Measurements from ENCODE around the gene PDE4D.
"Not testable (repeated sequence)": the region's sequence is repeated elsewhere in the genome, so short reads cannot be mapped to it uniquely, and the experiment has no call there.

The PDE4D gene

GRCh38 chr5:59767681-59768151 lies 125.8 kb downstream of the PDE4D start:
- DNase-seq, result no peak

GRCh38 chr5:59767211-59767605 lies 126.3 kb downstream of the PDE4D start:
- no peak for DNase-seq

DNA sequence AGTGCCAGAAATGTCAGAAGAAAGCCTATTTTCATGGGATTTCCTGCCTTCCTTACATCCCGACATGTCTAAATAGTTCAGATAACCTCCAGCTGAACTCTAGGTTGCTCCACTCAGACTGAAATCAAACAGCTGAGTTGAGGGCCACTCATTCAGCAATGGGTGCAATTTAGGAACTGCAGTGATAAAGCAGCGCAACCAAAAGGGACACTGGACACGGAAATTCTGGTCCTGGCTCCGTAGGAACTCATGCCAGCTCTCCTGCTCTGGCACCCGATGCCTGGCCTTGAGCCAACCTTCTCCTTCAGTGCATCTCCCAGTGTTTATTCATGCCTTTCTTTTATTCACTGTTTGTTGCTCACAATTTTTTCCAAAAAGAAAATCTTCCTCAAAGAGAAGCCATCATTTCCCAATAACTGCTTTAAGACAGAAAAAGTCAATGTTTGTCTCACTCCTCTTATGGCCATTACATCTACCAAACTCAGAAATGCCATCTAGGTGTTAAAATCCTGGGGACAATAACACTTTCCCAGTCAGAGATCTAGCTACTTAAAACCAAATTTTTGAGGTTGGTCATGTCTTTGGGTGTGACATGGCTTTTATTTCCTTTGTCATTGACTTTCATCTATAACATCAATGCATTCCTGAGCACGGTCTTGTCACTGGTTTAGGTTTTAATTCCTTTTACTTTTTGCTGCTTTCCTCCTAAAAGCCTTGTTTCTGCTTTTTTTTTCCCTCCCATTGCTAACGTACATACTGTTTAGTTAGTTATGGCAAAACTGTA lies 126.9 kb downstream of the PDE4D start:
- no peak for DNase-seq

- no peak for DNase-seq
These were observed 128.1 kb downstream of the PDE4D start for GRCh38 chr5:59765446-59765845.

- DNase-seq, result no peak
These were observed 129.2 kb downstream of the PDE4D start for GRCh38 chr5:59764361-59764760.

DNA sequence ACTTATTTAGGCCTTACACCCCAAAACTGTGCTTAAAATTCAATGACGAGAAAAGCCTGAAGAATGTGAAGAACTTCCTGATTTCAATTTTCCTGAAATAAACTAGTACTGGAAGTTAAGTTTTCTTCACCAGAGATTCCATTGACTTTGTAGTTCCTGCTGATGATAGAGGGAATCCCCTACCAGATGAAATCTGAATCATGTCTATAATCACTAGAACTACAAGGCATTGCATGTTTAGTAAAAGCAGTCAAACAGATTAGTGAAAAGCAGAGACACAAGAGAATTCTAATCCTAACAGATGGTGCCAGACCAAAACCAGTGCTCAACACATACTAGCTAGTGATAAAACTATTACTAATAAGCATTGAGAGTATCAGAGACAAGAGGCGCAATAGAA lies 130.0 kb downstream of the PDE4D start:
- no peak for DNase-seq

DNA sequence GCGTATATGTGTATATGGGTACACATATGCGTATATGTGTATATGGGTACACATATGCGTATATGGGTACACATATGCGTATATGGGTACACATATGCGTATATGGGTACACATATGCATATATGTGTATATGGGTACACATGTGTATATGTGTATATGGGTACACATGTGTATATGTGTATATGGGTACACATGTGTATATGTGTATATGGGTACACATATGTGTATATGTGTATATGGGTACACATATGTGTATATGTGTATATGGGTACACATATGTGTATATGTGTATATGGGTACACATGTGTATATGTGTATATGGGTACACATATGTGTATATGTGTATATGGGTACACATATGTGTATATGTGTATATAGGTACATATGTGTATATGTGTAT lies 131.3 kb downstream of the PDE4D start:
- DNase-seq, result not testable (repeated sequence)

DNA sequence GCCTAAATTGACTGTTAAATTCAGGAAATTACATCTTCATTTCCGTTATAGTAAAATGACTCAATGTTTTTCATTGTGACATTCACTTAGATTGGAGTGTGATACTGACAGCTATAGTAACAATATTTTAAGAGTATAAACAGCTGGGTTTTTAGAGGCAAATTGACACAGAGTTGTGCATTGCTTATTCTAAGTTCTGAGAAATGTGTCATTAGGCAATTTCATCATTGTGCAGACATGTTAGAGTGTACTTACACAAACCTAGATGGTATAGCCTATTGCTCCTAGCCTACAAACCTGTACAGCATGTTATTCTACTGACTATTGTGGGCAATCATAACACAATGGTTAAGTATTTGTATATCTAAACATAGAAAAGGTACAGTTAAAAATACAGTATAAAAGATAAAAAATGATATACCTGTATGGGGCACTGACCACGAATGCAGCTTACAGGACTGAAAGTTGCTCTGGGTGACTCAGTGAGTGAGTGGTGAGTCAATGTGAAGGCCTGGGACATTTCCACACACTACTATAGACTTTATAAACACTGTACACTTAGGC lies 132.7 kb downstream of the PDE4D start:
- DNase-seq, result no peak

- peak; percentile 43 for DNase-seq
These were observed 133.8 kb downstream of the PDE4D start for GRCh38 chr5:59759600-59760351.

- no peak for DNase-seq
These were observed 135.0 kb downstream of the PDE4D start for GRCh38 chr5:59758566-59758965.

DNA sequence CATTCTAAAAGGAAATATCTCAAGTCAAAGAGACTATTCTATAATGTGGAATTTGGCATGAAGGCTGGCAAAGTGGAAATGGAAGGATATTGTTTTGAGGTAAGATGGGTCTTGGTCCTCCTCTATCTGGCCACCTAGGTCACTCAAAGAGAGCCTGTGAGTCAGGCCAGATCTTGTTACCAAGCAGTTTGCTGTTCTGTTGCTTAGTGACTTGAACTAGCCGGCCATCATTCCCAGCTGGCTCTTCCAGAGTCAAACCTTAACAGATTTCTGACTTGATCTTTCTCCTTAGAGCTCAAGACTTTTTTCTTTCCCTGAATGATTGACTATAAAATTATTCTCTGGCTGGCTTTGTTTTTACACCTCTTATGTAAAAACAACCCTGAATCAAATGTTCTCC lies 136.1 kb downstream of the PDE4D start:
- DNase-seq, result no peak

- DNase-seq, result no peak
These were observed 137.0 kb downstream of the PDE4D start for GRCh38 chr5:59756373-59757035.

GRCh38 chr5:59755476-59755875 lies 138.1 kb downstream of the PDE4D start:
- DNase-seq, result no peak

DNA sequence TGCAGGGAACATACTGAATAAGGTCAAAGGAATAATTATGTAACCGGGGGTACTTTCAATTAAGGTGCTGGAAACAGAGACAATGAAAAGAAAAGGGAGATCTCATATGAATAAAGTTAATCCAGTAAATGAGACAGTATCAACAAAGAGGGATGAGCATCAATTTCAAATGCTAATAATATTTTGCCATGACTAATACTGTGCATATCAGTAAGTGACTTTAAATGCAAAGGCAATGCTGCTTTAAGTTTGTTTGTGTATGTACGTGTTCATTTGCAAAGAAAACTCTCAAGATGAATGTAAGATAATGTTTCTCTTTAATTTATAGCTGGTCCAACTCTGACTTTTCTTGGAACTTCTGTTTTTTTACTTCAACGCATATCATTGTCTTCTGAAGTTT lies 139.9 kb downstream of the PDE4D start:
- DNase-seq, result no peak

GRCh38 chr5:59749782-59750520 lies 143.6 kb downstream of the PDE4D start:
- DNase-seq, result no peak

DNA sequence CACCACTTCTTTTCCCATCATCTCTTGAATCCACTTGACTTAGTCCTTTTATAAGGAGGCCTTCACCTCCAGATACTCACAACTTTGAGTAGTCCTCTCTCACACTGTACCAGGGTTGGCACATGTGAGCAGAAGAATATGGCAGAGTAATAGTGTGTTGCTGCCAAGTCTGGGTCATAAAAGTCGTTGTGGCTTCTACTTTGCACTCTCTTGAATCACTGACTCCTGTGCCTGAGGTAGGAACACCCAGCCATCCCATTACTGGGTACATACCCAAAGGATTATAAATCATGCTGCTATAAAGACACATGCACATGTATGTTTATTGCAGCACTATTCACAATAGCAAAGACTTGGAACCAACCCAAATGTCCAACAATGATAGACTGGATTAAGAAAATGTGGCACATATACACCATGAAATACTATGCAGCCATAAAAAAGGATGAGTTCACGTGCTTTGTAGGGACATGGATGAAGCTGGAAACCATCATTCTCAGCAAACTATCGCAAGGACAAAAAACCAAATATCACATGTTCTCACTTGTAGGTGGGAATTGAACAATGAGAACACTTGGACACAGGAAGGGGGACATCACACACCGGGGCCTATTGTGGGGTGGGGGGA lies 145.4 kb downstream of the PDE4D start:
- DNase-seq, result not testable (repeated sequence)

GRCh38 chr5:59746241-59746765 lies 147.2 kb downstream of the PDE4D start:
- peak; percentile 18 for DNase-seq

GRCh38 chr5:59745415-59745863 lies 148.1 kb downstream of the PDE4D start:
- DNase-seq, result peak; percentile 24

DNA sequence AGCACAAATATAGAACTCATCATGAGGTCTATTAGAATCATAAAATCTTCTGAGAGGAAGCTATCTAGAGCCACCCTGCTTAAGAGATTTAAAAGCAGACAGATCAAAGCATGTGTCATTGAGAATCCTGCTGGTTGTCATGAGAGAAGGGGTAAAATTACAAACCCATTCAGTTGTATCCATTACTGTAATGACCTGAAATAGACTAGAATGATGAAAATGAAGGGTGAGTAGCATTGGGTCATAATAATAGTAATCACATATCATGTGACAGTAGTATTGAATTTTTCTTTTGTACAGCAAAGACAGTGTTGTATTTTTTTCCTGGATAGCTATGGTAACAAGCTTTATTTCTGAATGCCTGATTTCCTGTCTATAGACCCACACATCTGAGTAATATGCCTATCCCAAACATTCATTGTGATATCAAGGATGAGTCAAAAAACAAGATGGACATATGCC lies 149.0 kb downstream of the PDE4D start:
- peak; percentile 91 for DNase-seq

GRCh38 chr5:59741599-59741998 lies 151.9 kb downstream of the PDE4D start:
- no peak for DNase-seq

GRCh38 chr5:59738024-59738423 lies 155.5 kb downstream of the PDE4D start:
- DNase-seq, result no peak

GRCh38 chr5:59732806-59733205 lies 160.7 kb downstream of the PDE4D start:
- no peak for DNase-seq

All from NCI-H2227 treated with DMSO at 0.1 percent for 48 hours (cell line).